ENCODE data around the gene IGSF9B.

DNA sequence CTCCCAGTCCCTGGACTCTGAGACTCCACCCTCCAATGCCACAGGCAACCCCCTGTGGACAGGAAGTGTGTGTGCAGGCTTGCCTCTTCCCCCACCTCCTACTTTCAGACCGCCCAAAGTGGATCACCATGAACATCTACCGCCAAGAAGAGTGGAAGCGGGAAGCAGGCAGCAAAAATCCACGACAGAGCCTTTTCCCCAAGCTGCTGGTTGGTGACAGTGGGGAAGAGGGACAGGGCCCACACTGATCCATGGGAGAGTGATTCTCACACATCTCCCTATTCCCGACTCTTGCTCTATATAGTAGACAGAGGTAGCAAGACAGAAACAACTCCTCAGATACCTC lies 58.0 kb downstream of the IGSF9B start:
- TF ChIP-seq, protein P1, sequence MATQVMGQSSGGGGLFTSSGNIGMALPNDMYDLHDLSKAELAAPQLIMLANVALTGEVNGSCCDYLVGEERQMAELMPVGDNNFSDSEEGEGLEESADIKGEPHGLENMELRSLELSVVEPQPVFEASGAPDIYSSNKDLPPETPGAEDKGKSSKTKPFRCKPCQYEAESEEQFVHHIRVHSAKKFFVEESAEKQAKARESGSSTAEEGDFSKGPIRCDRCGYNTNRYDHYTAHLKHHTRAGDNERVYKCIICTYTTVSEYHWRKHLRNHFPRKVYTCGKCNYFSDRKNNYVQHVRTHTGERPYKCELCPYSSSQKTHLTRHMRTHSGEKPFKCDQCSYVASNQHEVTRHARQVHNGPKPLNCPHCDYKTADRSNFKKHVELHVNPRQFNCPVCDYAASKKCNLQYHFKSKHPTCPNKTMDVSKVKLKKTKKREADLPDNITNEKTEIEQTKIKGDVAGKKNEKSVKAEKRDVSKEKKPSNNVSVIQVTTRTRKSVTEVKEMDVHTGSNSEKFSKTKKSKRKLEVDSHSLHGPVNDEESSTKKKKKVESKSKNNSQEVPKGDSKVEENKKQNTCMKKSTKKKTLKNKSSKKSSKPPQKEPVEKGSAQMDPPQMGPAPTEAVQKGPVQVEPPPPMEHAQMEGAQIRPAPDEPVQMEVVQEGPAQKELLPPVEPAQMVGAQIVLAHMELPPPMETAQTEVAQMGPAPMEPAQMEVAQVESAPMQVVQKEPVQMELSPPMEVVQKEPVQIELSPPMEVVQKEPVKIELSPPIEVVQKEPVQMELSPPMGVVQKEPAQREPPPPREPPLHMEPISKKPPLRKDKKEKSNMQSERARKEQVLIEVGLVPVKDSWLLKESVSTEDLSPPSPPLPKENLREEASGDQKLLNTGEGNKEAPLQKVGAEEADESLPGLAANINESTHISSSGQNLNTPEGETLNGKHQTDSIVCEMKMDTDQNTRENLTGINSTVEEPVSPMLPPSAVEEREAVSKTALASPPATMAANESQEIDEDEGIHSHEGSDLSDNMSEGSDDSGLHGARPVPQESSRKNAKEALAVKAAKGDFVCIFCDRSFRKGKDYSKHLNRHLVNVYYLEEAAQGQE (IDR thresholded peaks at IDR 0.05; ENCODE audit: low read depth) = no peak
- TF ChIP-seq TAF1 (IDR thresholded peaks at IDR 0.05; ENCODE audit: low read depth) (no peak), YY1 (IDR thresholded peaks at IDR 0.05; ENCODE audit: low read depth) (no peak), TCF12 (IDR thresholded peaks at IDR 0.05; ENCODE audit: low read depth) (no peak), EP300 (IDR thresholded peaks at IDR 0.05; ENCODE audit: borderline replicate concordance) (no peak), CREB1 (IDR thresholded peaks at IDR 0.05; ENCODE audit: low read depth) (no peak), RAD21 (IDR thresholded peaks at IDR 0.05; ENCODE audit: low read depth) (no peak)
- TF ChIP-seq, protein P2, sequence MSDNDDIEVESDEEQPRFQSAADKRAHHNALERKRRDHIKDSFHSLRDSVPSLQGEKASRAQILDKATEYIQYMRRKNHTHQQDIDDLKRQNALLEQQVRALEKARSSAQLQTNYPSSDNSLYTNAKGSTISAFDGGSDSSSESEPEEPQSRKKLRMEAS (IDR thresholded peaks at IDR 0.05) = no peak

All from Ishikawa (cell line).